Tibial nerve (tissue), 4 donors: ENCODE results near the gene TGFB2.

ENCODE experiments used
- CTCF ChIP-seq, 5 experiments: fragments of 200-600 bp in 3 of 5; fragments of 450-650 bp in 2 of 5; sonication (generic) in 3 of 5; IDR thresholded peaks; one replicate each; pipeline ENCODE4 v1.5.1; 2016 to 2019; ENCODE audit warnings: antibody characterized with exemption in 5 of 5, mild to moderate bottlenecking in 3 of 5, moderate library complexity in 2 of 5
- EP300 ChIP-seq, 2 donors: sonication (generic); formaldehyde crosslinking; IDR thresholded peaks; one replicate each; pipeline ENCODE4 v1.6.1; 2017; ENCODE audit warnings: antibody characterized with exemption in 2 of 2, mild to moderate bottlenecking in 1 of 2
- POLR2A ChIP-seq, 2 donors: fragments of 450-650 bp; IDR thresholded peaks; one replicate each; pipeline ENCODE4 v1.6.1; 2017; ENCODE audit warnings: antibody characterized with exemption in 2 of 2, mild to moderate bottlenecking in 2 of 2, moderate library complexity in 2 of 2

DNA sequence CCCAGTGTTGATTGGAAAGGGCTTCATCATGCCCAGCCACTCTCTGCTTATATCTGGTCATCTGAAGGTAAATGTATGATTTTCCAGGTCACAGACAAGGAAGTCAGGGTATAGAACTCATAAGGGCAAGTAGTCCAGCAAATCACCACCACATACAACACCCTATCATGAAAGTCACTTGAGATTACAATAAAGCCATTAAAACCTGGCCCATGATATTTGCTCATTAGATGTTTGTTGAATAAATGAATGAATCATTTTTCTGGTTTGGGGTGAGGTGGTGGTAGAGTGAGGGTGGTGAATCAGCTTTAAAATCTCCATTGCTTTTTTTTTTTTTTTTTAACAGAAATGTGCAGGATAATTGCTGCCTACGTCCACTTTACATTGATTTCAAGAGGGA lies 91.9 kb downstream of the TGFB2 start:
- TF ChIP-seq CTCF (IDR thresholded peaks at IDR 0.05): no peak
- TF ChIP-seq EP300 (IDR thresholded peaks at IDR 0.05): no peak
- no peak for TF ChIP-seq POLR2A (IDR thresholded peaks at IDR 0.05)
